ENCODE data around the gene TMEM91. TPM values are rescaled to one million over a fixed set of nuclear protein-coding genes. Genes with fewer than 3 reads are reported as not detected.

Gene TMEM91
- total and polyA plus RNA-seq, 2 experiments from 2014 or later = 9.3 to 10.6 TPM

GRCh38 chr19:41426952-41427646 lies 50.8 kb downstream of the TMEM91 start, which contains the start of gene B3GNT8:
Gene B3GNT8, minus strand, starts transcription at chr19:41427374. Its CDS starts 596 bp downstream, at chr19:41426778.
- H3K36me3 Mint-ChIP-seq (ENCODE audit: low read depth) = peaks cover 15% of the 10 kb centered on the region
- no peaks in the 10 kb centered on the region; the same call in 1 of the 2 replicates for H4K20me1 ChIP-seq (replicated peaks; ENCODE audit: insufficient read depth)
- H3K36me3 ChIP-seq (ENCODE audit: insufficient read depth) = no peaks in the 10 kb centered on the region
- no peak for TF ChIP-seq ZNF331 (CRISPR knock-in tag; IDR thresholded peaks at IDR 0.05; ENCODE audit: low read depth)
- TF ChIP-seq POLR2AphosphoS5 (IDR thresholded peaks at IDR 0.05; ENCODE audit: low read depth) = peak; percentile 20; the same call in 1 of the 2 replicates
- no peaks in the 10 kb centered on the region for H3K27me3 ChIP-seq (ENCODE audit: insufficient read depth)
- H3K27ac ChIP-seq (ENCODE audit: low read depth) = no peak within 1 kb of the TSS
- peak within 1 kb of the TSS; percentile 85 for H2AFZ ChIP-seq
- peaks cover 16% of the 10 kb centered on the region for H3K27me3 Mint-ChIP-seq (ENCODE audit: insufficient read depth, low read depth, poor library complexity)
- peaks cover 12% of the 10 kb centered on the region for H3K4me1 ChIP-seq (ENCODE audit: insufficient read depth)
- DNase-seq (ENCODE audit: low spot score) (peak; percentile 92), ATAC-seq (peak; percentile 89)
- no peaks in the 10 kb centered on the region for H3K79me2 ChIP-seq (replicated peaks; ENCODE audit: insufficient read depth)
- H3K4me1 Mint-ChIP-seq = peaks cover 18% of the 10 kb centered on the region
- H3F3A ChIP-seq (replicated peaks; ENCODE audit: low read depth) = 0 out of 2 replicates have a peak, but pooled peaks cover 12% of the 10 kb centered on the region
- H3K4me3 Mint-ChIP-seq = peak within 1 kb of the TSS; percentile 76
- H3K4me3 ChIP-seq = peak within 1 kb of the TSS; percentile 68
- H3K9me3 Mint-ChIP-seq = no peaks in the 10 kb centered on the region
- peak within 1 kb of the TSS; percentile 95 for H3K4me2 ChIP-seq
- no peaks in the 10 kb centered on the region for H3K9me2 ChIP-seq (ENCODE audit: insufficient read depth)
- peak within 1 kb of the TSS; percentile 87 for H3K27ac Mint-ChIP-seq

GRCh38 chr19:41427647-41428480 lies 51.5 kb downstream of the TMEM91 start:
- no peak overlapping the region for H3K27ac ChIP-seq (ENCODE audit: low read depth)
- H3K9me2 ChIP-seq (ENCODE audit: insufficient read depth) = no peaks in the 10 kb centered on the region
- peaks cover 18% of the 10 kb centered on the region for H3K4me1 Mint-ChIP-seq
- H3F3A ChIP-seq (replicated peaks; ENCODE audit: low read depth) = 0 out of 2 replicates have a peak, but pooled peaks cover 12% of the 10 kb centered on the region
- H3K9me3 Mint-ChIP-seq = no peaks in the 10 kb centered on the region; the same call in 2 of the 3 replicates
- peak overlapping the region; percentile 68 for H3K4me3 ChIP-seq
- H3K4me3 Mint-ChIP-seq = peak overlapping the region; percentile 76
- peak overlapping the region; percentile 95 for H3K4me2 ChIP-seq
- H2AFZ ChIP-seq = peak overlapping the region; percentile 85
- H3K36me3 Mint-ChIP-seq (ENCODE audit: low read depth) = peaks cover 23% of the 10 kb centered on the region
- H3K36me3 ChIP-seq (ENCODE audit: insufficient read depth) = no peaks in the 10 kb centered on the region
- peaks cover 12% of the 10 kb centered on the region for H3K4me1 ChIP-seq (ENCODE audit: insufficient read depth)
- H3K79me2 ChIP-seq (replicated peaks; ENCODE audit: insufficient read depth) = no peaks in the 10 kb centered on the region
- TF ChIP-seq POLR2AphosphoS5 (IDR thresholded peaks at IDR 0.05; ENCODE audit: low read depth) = no peak
- TF ChIP-seq, protein P1, sequence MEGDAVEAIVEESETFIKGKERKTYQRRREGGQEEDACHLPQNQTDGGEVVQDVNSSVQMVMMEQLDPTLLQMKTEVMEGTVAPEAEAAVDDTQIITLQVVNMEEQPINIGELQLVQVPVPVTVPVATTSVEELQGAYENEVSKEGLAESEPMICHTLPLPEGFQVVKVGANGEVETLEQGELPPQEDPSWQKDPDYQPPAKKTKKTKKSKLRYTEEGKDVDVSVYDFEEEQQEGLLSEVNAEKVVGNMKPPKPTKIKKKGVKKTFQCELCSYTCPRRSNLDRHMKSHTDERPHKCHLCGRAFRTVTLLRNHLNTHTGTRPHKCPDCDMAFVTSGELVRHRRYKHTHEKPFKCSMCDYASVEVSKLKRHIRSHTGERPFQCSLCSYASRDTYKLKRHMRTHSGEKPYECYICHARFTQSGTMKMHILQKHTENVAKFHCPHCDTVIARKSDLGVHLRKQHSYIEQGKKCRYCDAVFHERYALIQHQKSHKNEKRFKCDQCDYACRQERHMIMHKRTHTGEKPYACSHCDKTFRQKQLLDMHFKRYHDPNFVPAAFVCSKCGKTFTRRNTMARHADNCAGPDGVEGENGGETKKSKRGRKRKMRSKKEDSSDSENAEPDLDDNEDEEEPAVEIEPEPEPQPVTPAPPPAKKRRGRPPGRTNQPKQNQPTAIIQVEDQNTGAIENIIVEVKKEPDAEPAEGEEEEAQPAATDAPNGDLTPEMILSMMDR (conservative IDR thresholded peaks at IDR 0.05; ENCODE audit: low read depth in 2 of 2) = 0 out of 4 replicates have a peak, but pooled peaks of 1 of the 2 experiments have one; percentile 1
- TF ChIP-seq REST (IDR thresholded peaks at IDR 0.05; ENCODE audit: unreplicated experiment) = no peak
- DNase-seq (ENCODE audit: low spot score) = peak; percentile 63
- H4K20me1 ChIP-seq (replicated peaks; ENCODE audit: insufficient read depth) = no peaks in the 10 kb centered on the region; the same call in 1 of the 2 replicates
- H3K27ac Mint-ChIP-seq = peak overlapping the region; percentile 24
- H3K27me3 ChIP-seq (ENCODE audit: insufficient read depth) = no peaks in the 10 kb centered on the region
- ATAC-seq = peak; percentile 48
- H3K27me3 Mint-ChIP-seq (ENCODE audit: insufficient read depth, low read depth, poor library complexity) = peaks cover 16% of the 10 kb centered on the region

Measured in GM23338 (cell line).